Measurements from ENCODE around the gene TSPAN18. TPM values are rescaled to one million over a fixed set of nuclear protein-coding genes. Genes with fewer than 3 reads are reported as not detected.

TSPAN18 gene
- total RNA-seq, 1 experiment from 2014 or later, result not detected

- H3K4me3 ChIP-seq (ENCODE audit: low read length), result no peak overlapping the region
- no peaks in the 10 kb centered on the region for H3K4me1 ChIP-seq (ENCODE audit: insufficient read depth, low read length)
- no peaks in the 10 kb centered on the region for H3K9me3 ChIP-seq (ENCODE audit: low read length)
- no peak for ATAC-seq
- no peaks in the 10 kb centered on the region for H4K20me1 ChIP-seq (ENCODE audit: low read length)
- TF ChIP-seq CTCF (conservative IDR thresholded peaks at IDR 0.05; ENCODE audit: low read depth, low read length) (no peak), EZH2phosphoT487 (IDR thresholded peaks at IDR 0.05; ENCODE audit: borderline replicate concordance, low read length) (no peak)
- ChIA-PET POLR2A (ENCODE audit: unreplicated experiment) (no interaction called here), CTCF (no interaction called here)
- H3K36me3 ChIP-seq (ENCODE audit: low read depth, low read length), result no peaks in the 10 kb centered on the region
- H3K79me2 ChIP-seq (ENCODE audit: low read length), result no peaks in the 10 kb centered on the region
- H3K27me3 ChIP-seq (ENCODE audit: low read length), result peaks cover 25% of the 10 kb centered on the region
- no peak overlapping the region for H3K4me2 ChIP-seq (ENCODE audit: low read length)
- DNase-seq, result no peak
- no peak overlapping the region for H3K9ac ChIP-seq (ENCODE audit: low read length)
- no TSS peak for BruUV-seq (replicated peaks)
- H3F3A ChIP-seq (ENCODE audit: low read length, unreplicated experiment), result no peaks in the 10 kb centered on the region
- intact Hi-C loops (cut with micrococcal nuclease), result no loop called here
- H2AFZ ChIP-seq (ENCODE audit: low read length), result no peak overlapping the region
- H3K27ac ChIP-seq (ENCODE audit: low read length), result no peak overlapping the region
- no peaks in the 10 kb centered on the region for H3K9me2 ChIP-seq (replicated peaks; ENCODE audit: low read length)
Measured at GRCh38 chr11:44811841-44812448, 85.2 kb downstream of the TSPAN18 start.

- no peaks in the 10 kb centered on the region for H3K36me3 ChIP-seq (ENCODE audit: low read depth, low read length)
- H3K9me2 ChIP-seq (replicated peaks; ENCODE audit: low read length), result no peaks in the 10 kb centered on the region
- no peaks in the 10 kb centered on the region for H3F3A ChIP-seq (ENCODE audit: low read length, unreplicated experiment)
- ChIA-PET POLR2A (ENCODE audit: unreplicated experiment) (no interaction called here), CTCF (no interaction called here)
- H3K4me3 ChIP-seq (ENCODE audit: low read length), result no peak overlapping the region
- no peaks in the 10 kb centered on the region for H3K9me3 ChIP-seq (ENCODE audit: low read length)
- no peaks in the 10 kb centered on the region for H4K20me1 ChIP-seq (ENCODE audit: low read length)
- H3K9ac ChIP-seq (ENCODE audit: low read length), result no peak overlapping the region
- H3K4me2 ChIP-seq (ENCODE audit: low read length), result no peak overlapping the region
- intact Hi-C loops (cut with micrococcal nuclease), result no loop called here
- no peak overlapping the region for H2AFZ ChIP-seq (ENCODE audit: low read length)
- no peak for TF ChIP-seq CTCF (conservative IDR thresholded peaks at IDR 0.05; ENCODE audit: low read depth, low read length)
- no peak for TF ChIP-seq EZH2phosphoT487 (IDR thresholded peaks at IDR 0.05; ENCODE audit: borderline replicate concordance, low read length)
- no peak for TF ChIP-seq EZH2 (IDR thresholded peaks at IDR 0.05; ENCODE audit: low read length, unreplicated experiment)
- no peak overlapping the region for H3K27ac ChIP-seq (ENCODE audit: low read length)
- no peak for ATAC-seq
- no TSS peak for BruUV-seq (replicated peaks)
- DNase-seq, result no peak
- H3K27me3 ChIP-seq (ENCODE audit: low read length), result peaks cover 24% of the 10 kb centered on the region; the same call in 1 of the 2 replicates
- H3K79me2 ChIP-seq (ENCODE audit: low read length), result no peaks in the 10 kb centered on the region
- H3K4me1 ChIP-seq (ENCODE audit: insufficient read depth, low read length), result no peaks in the 10 kb centered on the region
Measured at GRCh38 chr11:44812971-44813370, 86.2 kb downstream of the TSPAN18 start.

- Histone ChIP-seq H3K9me2 (replicated peaks; ENCODE audit: low read length) (no peaks in the 10 kb centered on the region), H3K9ac (ENCODE audit: low read length) (no peak overlapping the region), H3K27ac (ENCODE audit: low read length) (no peak overlapping the region), H3K4me3 (ENCODE audit: low read length) (no peak overlapping the region), H3F3A (ENCODE audit: low read length, unreplicated experiment) (no peaks in the 10 kb centered on the region), H3K79me2 (ENCODE audit: low read length) (no peaks in the 10 kb centered on the region), H4K20me1 (ENCODE audit: low read length) (no peaks in the 10 kb centered on the region), H3K4me1 (ENCODE audit: insufficient read depth, low read length) (no peaks in the 10 kb centered on the region), H3K4me2 (ENCODE audit: low read length) (no peak overlapping the region), H2AFZ (ENCODE audit: low read length) (no peak overlapping the region), H3K36me3 (ENCODE audit: low read depth, low read length) (no peaks in the 10 kb centered on the region), H3K27me3 (ENCODE audit: low read length) (peaks cover 20% of the 10 kb centered on the region; the same call in 1 of the 2 replicates), H3K9me3 (ENCODE audit: low read length) (no peaks in the 10 kb centered on the region)
- ChIA-PET POLR2A (ENCODE audit: unreplicated experiment) (no interaction called here), CTCF (no interaction called here)
- TF ChIP-seq EZH2phosphoT487 (IDR thresholded peaks at IDR 0.05; ENCODE audit: borderline replicate concordance, low read length) (no peak), EZH2 (IDR thresholded peaks at IDR 0.05; ENCODE audit: low read length, unreplicated experiment) (no peak), CTCF (conservative IDR thresholded peaks at IDR 0.05; ENCODE audit: low read depth, low read length) (no peak)
- intact Hi-C loops (cut with micrococcal nuclease), result no loop called here
- no TSS peak for BruUV-seq (replicated peaks)
- DNase-seq (no peak), ATAC-seq (no peak)
Measured at GRCh38 chr11:44813401-44813800, 86.6 kb downstream of the TSPAN18 start.
